Measurements from ENCODE around the gene KLHL33.

KLHL33 gene

GRCh38 chr14:20383032-20383431 lies 52.9 kb downstream of the KLHL33 start:
- Mint-ChIP-seq H3K27me3 (no peaks in the 10 kb centered on the region), H3K36me3 (ENCODE audit: low read depth) (peaks cover 94% of the 10 kb centered on the region), H3K9me3 (no peaks in the 10 kb centered on the region), H3K4me3 (no peak overlapping the region), H3K4me1 (ENCODE audit: low read depth) (no peaks in the 10 kb centered on the region), H3K27ac (no peak overlapping the region)
- no peak for DNase-seq

- Mint-ChIP-seq H3K9me3 (no peaks in the 10 kb centered on the region), H3K4me3 (no peak overlapping the region), H3K4me1 (ENCODE audit: low read depth) (no peaks in the 10 kb centered on the region), H3K27ac (no peak overlapping the region), H3K27me3 (no peaks in the 10 kb centered on the region), H3K36me3 (ENCODE audit: low read depth) (peaks cover 94% of the 10 kb centered on the region)
- DNase-seq: no peak
Measured at GRCh38 chr14:20382526-20382925, 53.4 kb downstream of the KLHL33 start.

- Mint-ChIP-seq H3K27me3 (no peaks in the 10 kb centered on the region), H3K4me1 (ENCODE audit: low read depth) (no peaks in the 10 kb centered on the region), H3K27ac (peak overlapping the region; percentile 42), H3K36me3 (ENCODE audit: low read depth) (peaks cover 94% of the 10 kb centered on the region), H3K9me3 (no peaks in the 10 kb centered on the region), H3K4me3 (no peak overlapping the region)
- no peak for DNase-seq
Measured at GRCh38 chr14:20381341-20381740, 54.6 kb downstream of the KLHL33 start.

GRCh38 chr14:20380681-20381080 lies 55.3 kb downstream of the KLHL33 start:
- H3K9me3 Mint-ChIP-seq: no peaks in the 10 kb centered on the region
- no peak overlapping the region for H3K4me3 Mint-ChIP-seq
- no peaks in the 10 kb centered on the region for H3K27me3 Mint-ChIP-seq
- H3K27ac Mint-ChIP-seq: peak overlapping the region; percentile 39
- H3K4me1 Mint-ChIP-seq (ENCODE audit: low read depth): no peaks in the 10 kb centered on the region
- DNase-seq: no peak
- peaks cover 94% of the 10 kb centered on the region for H3K36me3 Mint-ChIP-seq (ENCODE audit: low read depth)

GRCh38 chr14:20379743-20380142 lies 56.2 kb downstream of the KLHL33 start:
- no peak for DNase-seq

GRCh38 chr14:20377171-20377570 lies 58.8 kb downstream of the KLHL33 start:
- H3K27me3 Mint-ChIP-seq: no peaks in the 10 kb centered on the region
- no peaks in the 10 kb centered on the region for H3K4me1 Mint-ChIP-seq (ENCODE audit: low read depth)
- no peaks in the 10 kb centered on the region for H3K9me3 Mint-ChIP-seq
- no peak overlapping the region for H3K27ac Mint-ChIP-seq
- H3K4me3 Mint-ChIP-seq: no peak overlapping the region
- no peak for DNase-seq
- peaks cover 93% of the 10 kb centered on the region for H3K36me3 Mint-ChIP-seq (ENCODE audit: low read depth)

More at GRCh38 chr14:20379743-20380142, 56.2 kb downstream of the KLHL33 start:
- Mint-ChIP-seq H3K27me3 (no peaks in the 10 kb centered on the region), H3K4me3 (no peak overlapping the region), H3K27ac (peak overlapping the region; percentile 6), H3K9me3 (no peaks in the 10 kb centered on the region), H3K4me1 (ENCODE audit: low read depth) (no peaks in the 10 kb centered on the region), H3K36me3 (ENCODE audit: low read depth) (peaks cover 95% of the 10 kb centered on the region)

GRCh38 chr14:20376071-20376588 lies 59.8 kb downstream of the KLHL33 start:
- Mint-ChIP-seq H3K36me3 (ENCODE audit: low read depth) (peaks cover 93% of the 10 kb centered on the region), H3K4me3 (no peak overlapping the region), H3K27ac (no peak overlapping the region), H3K4me1 (ENCODE audit: low read depth) (no peaks in the 10 kb centered on the region), H3K9me3 (no peaks in the 10 kb centered on the region), H3K27me3 (no peaks in the 10 kb centered on the region)
- no peak for DNase-seq
